ENCODE results near the gene FYCO1. TPM values are rescaled to one million over a fixed set of nuclear protein-coding genes. Genes with fewer than 3 reads are reported as not detected.
A peak's percentile ranks its signal among the peaks of the same experiment; 100 is the strongest.

The FYCO1 gene
- total and polyA plus RNA-seq, 7 experiments from 2014 or later, result 0.95 to 27.5 (median 21.5) TPM

- CTCF ChIA-PET, result interaction anchor here (1.5 kb wide), 1 partner anchor 48 kb away, joined by 4 read pairs; no protein-coding TSS in a partner anchor
- H3K4me3 ChIP-seq (ENCODE audit: low read length), result no peak overlapping the region
- ATAC-seq, result no peak
- H3K9me3 ChIP-seq (ENCODE audit: control insufficient read depth in 2 of 3, low read length in 3 of 3), result peaks cover 0 to 6% (median 0%) of the 10 kb centered on the region in 3 experiments
- no peak overlapping the region for H3K27ac Mint-ChIP-seq
- peaks cover 0 to 12% (median 4%) of the 10 kb centered on the region in 5 donors for H3K36me3 Mint-ChIP-seq
- H3K36me3 ChIP-seq (ENCODE audit: control insufficient read depth in 2 of 3, insufficient read depth in 3 of 3, low read length in 3 of 3), result no peaks in the 10 kb centered on the region
- intact Hi-C loops (cut with micrococcal nuclease), result no loop called here
- no peaks in the 10 kb centered on the region for H3K27me3 ChIP-seq (ENCODE audit: control insufficient read depth in 2 of 2, insufficient read depth in 2 of 2, low read length in 2 of 2)
- no peak overlapping the region for H3K27ac ChIP-seq (ENCODE audit: low read depth, low read length)
- peaks cover 0 to 3% (median 0%) of the 10 kb centered on the region in 7 donors for H3K4me1 Mint-ChIP-seq
- POLR2A ChIA-PET, result interaction anchor here (0.9 to 2.7 kb wide), 2 partner anchors 11 kb away, joined by 3 to 7 read pairs; no protein-coding TSS in a partner anchor
- H3K4me1 ChIP-seq (ENCODE audit: control insufficient read depth in 2 of 2, insufficient read depth in 2 of 2, low read length in 2 of 2), result no peaks in the 10 kb centered on the region
- H3K9me3 Mint-ChIP-seq, result peaks cover 0 to 29% (median 9%) of the 10 kb centered on the region in 11 donors
- DNase-seq, result no peak
- H3K27me3 Mint-ChIP-seq, result peaks cover 0 to 9% (median 0%) of the 10 kb centered on the region in 5 donors
- no peak overlapping the region for H3K4me3 Mint-ChIP-seq
Measured at GRCh38 chr3:46030626-46031025, 35.0 kb upstream of the FYCO1 start.

- Mint-ChIP-seq H3K9me3 (peaks cover 0 to 29% (median 9%) of the 10 kb centered on the region in 11 donors), H3K36me3 (peaks cover 0 to 9% (median 4%) of the 10 kb centered on the region in 5 donors), H3K27ac (peak overlapping the region in 1 of 9 donors; percentile 46), H3K27me3 (peaks cover 0 to 10% (median 0%) of the 10 kb centered on the region in 5 donors), H3K4me3 (no peak overlapping the region), H3K4me1 (peaks cover 0 to 3% (median 0%) of the 10 kb centered on the region in 7 donors)
- Histone ChIP-seq H3K36me3 (ENCODE audit: control insufficient read depth in 2 of 3, insufficient read depth in 3 of 3, low read length in 3 of 3) (no peaks in the 10 kb centered on the region), H3K9me3 (ENCODE audit: control insufficient read depth in 2 of 3, low read length in 3 of 3) (peaks cover 0 to 6% (median 0%) of the 10 kb centered on the region in 3 experiments), H3K27ac (ENCODE audit: low read depth, low read length) (no peak overlapping the region), H3K27me3 (ENCODE audit: control insufficient read depth in 2 of 2, insufficient read depth in 2 of 2, low read length in 2 of 2) (no peaks in the 10 kb centered on the region), H3K4me1 (ENCODE audit: control insufficient read depth in 2 of 2, insufficient read depth in 2 of 2, low read length in 2 of 2) (no peaks in the 10 kb centered on the region), H3K4me3 (ENCODE audit: low read length) (no peak overlapping the region)
- intact Hi-C loops (cut with micrococcal nuclease), result loop anchor here in 1 of 2 donors (5.0 kb wide), 1 partner anchor 37 kb away; no protein-coding TSS in a partner anchor
- ChIA-PET POLR2A (interaction anchor here (0.9 to 2.7 kb wide), 2 partner anchors 10 to 11 kb away, joined by 3 to 7 read pairs; no protein-coding TSS in a partner anchor), CTCF (interaction anchor here (1.5 kb wide), 1 partner anchor 48 kb away, joined by 4 read pairs; no protein-coding TSS in a partner anchor)
- ATAC-seq (no peak), DNase-seq (no peak)
Measured at GRCh38 chr3:46029953-46030543, 34.4 kb upstream of the FYCO1 start.

- ChIA-PET POLR2A (interaction anchor here (0.6 to 2.1 kb wide), 2 partner anchors 11 to 32 kb away, joined by 4 to 6 read pairs; partner anchors contain the start of gene FYCO1), CTCF (interaction anchor here (0.7 to 1.4 kb wide), 3 partner anchors 10 to 89 kb away, joined by 3 to 4 read pairs (median 3); no protein-coding TSS in a partner anchor)
- DNase-seq (no peak), ATAC-seq (no peak)
- H3K9me3 ChIP-seq (ENCODE audit: control insufficient read depth in 2 of 3, low read length in 3 of 3), result peaks cover 0 to 6% (median 0%) of the 10 kb centered on the region in 3 experiments
- H3K4me1 ChIP-seq (ENCODE audit: control insufficient read depth in 2 of 2, insufficient read depth in 2 of 2, low read length in 2 of 2), result no peaks in the 10 kb centered on the region
- no peak overlapping the region for H3K27ac Mint-ChIP-seq
- no peak overlapping the region for H3K27ac ChIP-seq (ENCODE audit: low read depth, low read length)
- no peaks in the 10 kb centered on the region for H3K36me3 ChIP-seq (ENCODE audit: control insufficient read depth in 2 of 3, insufficient read depth in 3 of 3, low read length in 3 of 3)
- H3K4me3 Mint-ChIP-seq, result no peak overlapping the region
- peaks cover 0 to 9% (median 4%) of the 10 kb centered on the region in 5 donors for H3K36me3 Mint-ChIP-seq
- no peak overlapping the region for H3K4me3 ChIP-seq (ENCODE audit: low read length)
- intact Hi-C loops (cut with micrococcal nuclease), result loop anchor here in 1 of 2 donors (5.0 kb wide), 1 partner anchor 39 kb away; no protein-coding TSS in a partner anchor
- no peaks in the 10 kb centered on the region for H3K27me3 ChIP-seq (ENCODE audit: control insufficient read depth in 2 of 2, insufficient read depth in 2 of 2, low read length in 2 of 2)
- peaks cover 0 to 5% (median 0%) of the 10 kb centered on the region in 7 donors for H3K4me1 Mint-ChIP-seq
- H3K9me3 Mint-ChIP-seq, result peaks cover 0 to 29% (median 9%) of the 10 kb centered on the region in 11 donors
- H3K27me3 Mint-ChIP-seq, result peaks cover 0 to 10% (median 0%) of the 10 kb centered on the region in 5 donors
Measured at GRCh38 chr3:46027736-46028397, 32.2 kb upstream of the FYCO1 start.

- Mint-ChIP-seq H3K9me3 (peaks cover 0 to 29% (median 9%) of the 10 kb centered on the region in 11 donors), H3K4me1 (peaks cover 0 to 5% (median 0%) of the 10 kb centered on the region in 7 donors), H3K27me3 (peaks cover 0 to 13% (median 0%) of the 10 kb centered on the region in 5 donors), H3K4me3 (peak within 1 kb of the TSS in 1 of 10 donors; percentile 45), H3K27ac (peak within 1 kb of the TSS in 1 of 9 donors; percentile 51), H3K36me3 (peaks cover 0 to 9% (median 4%) of the 10 kb centered on the region in 5 donors)
- Histone ChIP-seq H3K9me3 (ENCODE audit: control insufficient read depth in 2 of 3, low read length in 3 of 3) (peaks cover 0 to 6% (median 0%) of the 10 kb centered on the region in 3 experiments), H3K27me3 (ENCODE audit: control insufficient read depth in 2 of 2, insufficient read depth in 2 of 2, low read length in 2 of 2) (no peaks in the 10 kb centered on the region), H3K36me3 (ENCODE audit: control insufficient read depth in 2 of 3, insufficient read depth in 3 of 3, low read length in 3 of 3) (no peaks in the 10 kb centered on the region), H3K27ac (ENCODE audit: low read depth, low read length) (no peak within 1 kb of the TSS), H3K4me3 (ENCODE audit: low read length) (no peak within 1 kb of the TSS), H3K4me1 (ENCODE audit: control insufficient read depth in 2 of 2, insufficient read depth in 2 of 2, low read length in 2 of 2) (no peaks in the 10 kb centered on the region)
- intact Hi-C loops (cut with micrococcal nuclease), result loop anchor here in 1 of 2 donors (5.0 kb wide), 1 partner anchor 40 kb away; no protein-coding TSS in a partner anchor
- ATAC-seq, result no peak
- CTCF ChIA-PET, result interaction anchor here (1.1 to 1.4 kb wide), 3 partner anchors 10 to 52 kb away, joined by 3 to 4 read pairs (median 3); no protein-coding TSS in a partner anchor
- DNase-seq, result no peak
- POLR2A ChIA-PET, result interaction anchor here (2.1 kb wide), 1 partner anchor 32 kb away, joined by 6 read pairs; the partner anchor contains the start of gene FYCO1
Measured at GRCh38 chr3:46027021-46027705, 31.5 kb upstream of the FYCO1 start, which contains the start of gene XCR1. Gene XCR1, minus strand, starts transcription at chr3:46027483. Its CDS starts 5,536 bp downstream, at chr3:46021947.

GRCh38 chr3:46025139-46025538 is 29.5 kb upstream of the FYCO1 start:
- ATAC-seq (no peak), DNase-seq (no peak)
- H3K27me3 Mint-ChIP-seq, result peaks cover 0 to 15% (median 0%) of the 10 kb centered on the region in 5 donors
- peaks cover 0 to 7% (median 0%) of the 10 kb centered on the region in 7 donors for H3K4me1 Mint-ChIP-seq
- H3K36me3 Mint-ChIP-seq, result peaks cover 0 to 12% (median 3%) of the 10 kb centered on the region in 5 donors
- CTCF ChIA-PET, result interaction anchor here (0.6 to 0.7 kb wide), 2 partner anchors 63 to 69 kb away, joined by 3 read pairs; no protein-coding TSS in a partner anchor
- no peak overlapping the region for H3K27ac Mint-ChIP-seq
- Histone ChIP-seq H3K4me3 (ENCODE audit: low read length) (no peak overlapping the region), H3K9me3 (ENCODE audit: control insufficient read depth in 2 of 3, low read length in 3 of 3) (peaks cover 0 to 6% (median 0%) of the 10 kb centered on the region in 3 experiments), H3K27ac (ENCODE audit: low read depth, low read length) (no peak overlapping the region), H3K27me3 (ENCODE audit: control insufficient read depth in 2 of 2, insufficient read depth in 2 of 2, low read length in 2 of 2) (no peaks in the 10 kb centered on the region), H3K36me3 (ENCODE audit: control insufficient read depth in 2 of 3, insufficient read depth in 3 of 3, low read length in 3 of 3) (no peaks in the 10 kb centered on the region), H3K4me1 (ENCODE audit: control insufficient read depth in 2 of 2, insufficient read depth in 2 of 2, low read length in 2 of 2) (no peaks in the 10 kb centered on the region)
- intact Hi-C loops (cut with micrococcal nuclease), result loop anchor here in 1 of 2 donors (5.0 kb wide), 1 partner anchor 42 kb away; no protein-coding TSS in a partner anchor
- POLR2A ChIA-PET, result no interaction called here
- no peak overlapping the region for H3K4me3 Mint-ChIP-seq
- H3K9me3 Mint-ChIP-seq, result peaks cover 0 to 28% (median 9%) of the 10 kb centered on the region in 11 donors

All from naive thymus-derived CD4-positive, alpha-beta T cell (primary cell).